MM.1S (cell line): ENCODE measurements around the gene UGT2A3.

Experiments used
- DNase-seq: peaks from one replicate; pipeline ENCODE4 v3.0.0-alpha.2; 2015
- H2AFZ ChIP-seq: fragments of 300-600 bp; sonication (generic); 2 replicates; pipeline ENCODE4 v1.6.0; 2016; ENCODE audit warnings: antibody characterized with exemption, low read length
- H3F3A ChIP-seq: fragments of 300-600 bp; sonication (generic); 2 replicates; pipeline ENCODE4 v1.6.1; 2016; ENCODE audit warnings: mild to moderate bottlenecking, antibody characterized with exemption, low read length, moderate library complexity, mixed read lengths; ENCODE audit not compliant: insufficient read depth
- H3K27ac ChIP-seq: fragments of 300-600 bp; sonication (generic); 2 replicates; pipeline ENCODE4 v1.5.1; 2016; ENCODE audit warnings: mild to moderate bottlenecking, low read length
- H3K27me3 ChIP-seq: fragments of 300-600 bp; sonication (generic); replicated peaks from 2 replicates; pipeline ENCODE4 v1.6.0; 2016; ENCODE audit warnings: low read length; ENCODE audit not compliant: insufficient read depth
- H3K36me3 ChIP-seq: fragments of 300-600 bp; sonication (generic); replicated peaks from 2 replicates; pipeline ENCODE4 v1.6.1; 2016; ENCODE audit warnings: mild to moderate bottlenecking, low read length, mixed read lengths; ENCODE audit not compliant: insufficient read depth
- H3K4me1 ChIP-seq: fragments of 300-600 bp; sonication (generic); 2 replicates; pipeline ENCODE4 v1.6.1; 2016; ENCODE audit warnings: low read length, mixed read lengths
- H3K4me2 ChIP-seq: fragments of 300-600 bp; sonication (generic); 2 replicates; pipeline ENCODE4 v1.6.0; 2016; ENCODE audit warnings: low read depth, low read length
- H3K4me3 ChIP-seq: fragments of 300-600 bp; sonication (generic); 2 replicates; pipeline ENCODE4 v1.5.1; 2016; ENCODE audit warnings: low read length, mixed read lengths
- H3K79me2 ChIP-seq: fragments of 300-600 bp; sonication (generic); 2 replicates; pipeline ENCODE4 v1.6.1; 2016; ENCODE audit warnings: mixed run types, low read length, mixed read lengths
- H3K9ac ChIP-seq: fragments of 300-600 bp; sonication (generic); 2 replicates; pipeline ENCODE4 v1.6.1; 2016; ENCODE audit warnings: low read length, mixed read lengths
- H3K9me2 ChIP-seq: fragments of 300-600 bp; sonication (generic); replicated peaks from 2 replicates; pipeline ENCODE4 v1.6.1; 2016; ENCODE audit warnings: mild to moderate bottlenecking, low read length, mixed read lengths; ENCODE audit not compliant: insufficient read depth
- H3K9me3 ChIP-seq: fragments of 300-600 bp; sonication (generic); replicated peaks from 2 replicates; pipeline ENCODE4 v1.6.1; 2016; ENCODE audit warnings: mild to moderate bottlenecking, low read length, mixed read lengths; ENCODE audit not compliant: insufficient read depth
- H4K20me1 ChIP-seq: fragments of 300-600 bp; sonication (generic); 2 replicates; pipeline ENCODE4 v1.6.1; 2016; ENCODE audit warnings: mild to moderate bottlenecking, low read length, moderate library complexity, mixed read lengths; ENCODE audit not compliant: insufficient read depth
- EZH2 ChIP-seq: fragments of 300-600 bp; sonication (generic); optimal IDR thresholded peaks from 2 replicates; pipeline ENCODE3; 2017; ENCODE audit warnings: low read depth, mild to moderate bottlenecking, antibody characterized with exemption, low read length, mixed read lengths
- EZH2phosphoT487 ChIP-seq: fragments of 300-600 bp; sonication (generic); IDR thresholded peaks from 2 replicates; pipeline ENCODE4 v1.6.1; 2018; ENCODE audit warnings: antibody characterized with exemption, low read length
- TF ChIP-seq, protein P1 (sequence below): fragments of 300-600 bp; sonication (generic); IDR thresholded peaks from 2 replicates; pipeline ENCODE4 v1.5.1; 2016; ENCODE audit warnings: antibody characterized with exemption, low read length, mixed read lengths

UGT2A3 gene

DNA sequence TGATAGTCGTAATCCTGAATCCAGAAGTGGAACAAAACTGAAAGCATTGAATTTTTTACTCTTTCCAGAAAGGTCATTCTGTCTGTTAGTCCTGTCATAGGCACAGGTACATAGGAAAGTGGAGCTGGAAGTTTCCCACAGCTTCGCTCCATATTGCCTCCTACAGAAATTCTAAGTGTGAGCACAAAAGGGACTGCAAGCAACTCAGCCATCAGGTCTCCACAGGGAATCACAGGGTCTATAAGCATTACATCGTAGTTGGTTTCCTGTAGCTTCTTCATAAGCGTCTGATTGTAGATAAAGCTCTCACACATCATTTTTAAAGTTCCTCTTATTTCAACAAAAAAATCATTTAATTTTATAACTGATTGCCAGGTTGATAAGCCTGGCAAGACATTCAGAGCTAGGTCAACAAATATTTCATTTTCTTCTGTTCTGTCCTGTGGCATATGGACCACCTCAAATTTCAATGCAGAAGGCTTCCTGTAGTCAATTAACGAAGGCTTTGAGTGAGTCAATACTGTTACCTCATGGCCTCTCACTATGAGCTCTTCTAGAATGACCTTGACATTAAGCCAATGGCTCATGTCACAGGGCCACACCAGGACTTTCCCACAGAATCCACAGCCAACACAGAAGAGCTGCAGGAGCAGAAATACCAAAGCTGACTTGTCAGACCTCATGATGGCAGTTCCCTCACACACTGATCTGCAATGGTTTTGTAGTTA, at the start of gene UGT2A3:
UGT2A3 (minus strand) TSS at position 727 of the 728 bp plus-strand sequence; CDS start at position 683, 44 bp downstream.
- H3K4me3 ChIP-seq: no peak within 1 kb of the TSS
- no peaks in the 10 kb centered on the region for H3K4me1 ChIP-seq
- H3K36me3 ChIP-seq: no peaks in the 10 kb centered on the region
- no peaks in the 10 kb centered on the region for H3K9me3 ChIP-seq
- no peak for TF ChIP-seq EZH2
- TF ChIP-seq, protein P1, sequence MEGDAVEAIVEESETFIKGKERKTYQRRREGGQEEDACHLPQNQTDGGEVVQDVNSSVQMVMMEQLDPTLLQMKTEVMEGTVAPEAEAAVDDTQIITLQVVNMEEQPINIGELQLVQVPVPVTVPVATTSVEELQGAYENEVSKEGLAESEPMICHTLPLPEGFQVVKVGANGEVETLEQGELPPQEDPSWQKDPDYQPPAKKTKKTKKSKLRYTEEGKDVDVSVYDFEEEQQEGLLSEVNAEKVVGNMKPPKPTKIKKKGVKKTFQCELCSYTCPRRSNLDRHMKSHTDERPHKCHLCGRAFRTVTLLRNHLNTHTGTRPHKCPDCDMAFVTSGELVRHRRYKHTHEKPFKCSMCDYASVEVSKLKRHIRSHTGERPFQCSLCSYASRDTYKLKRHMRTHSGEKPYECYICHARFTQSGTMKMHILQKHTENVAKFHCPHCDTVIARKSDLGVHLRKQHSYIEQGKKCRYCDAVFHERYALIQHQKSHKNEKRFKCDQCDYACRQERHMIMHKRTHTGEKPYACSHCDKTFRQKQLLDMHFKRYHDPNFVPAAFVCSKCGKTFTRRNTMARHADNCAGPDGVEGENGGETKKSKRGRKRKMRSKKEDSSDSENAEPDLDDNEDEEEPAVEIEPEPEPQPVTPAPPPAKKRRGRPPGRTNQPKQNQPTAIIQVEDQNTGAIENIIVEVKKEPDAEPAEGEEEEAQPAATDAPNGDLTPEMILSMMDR: no peak
- no peak for TF ChIP-seq EZH2phosphoT487
- H3F3A ChIP-seq: no peaks in the 10 kb centered on the region
- no peaks in the 10 kb centered on the region for H3K27me3 ChIP-seq
- H3K4me2 ChIP-seq: no peak within 1 kb of the TSS
- no peaks in the 10 kb centered on the region for H4K20me1 ChIP-seq
- H2AFZ ChIP-seq: no peak within 1 kb of the TSS
- DNase-seq: no peak
- no peaks in the 10 kb centered on the region for H3K79me2 ChIP-seq
- no peak within 1 kb of the TSS for H3K27ac ChIP-seq
- H3K9me2 ChIP-seq: no peaks in the 10 kb centered on the region
- no peak within 1 kb of the TSS for H3K9ac ChIP-seq

DNA sequence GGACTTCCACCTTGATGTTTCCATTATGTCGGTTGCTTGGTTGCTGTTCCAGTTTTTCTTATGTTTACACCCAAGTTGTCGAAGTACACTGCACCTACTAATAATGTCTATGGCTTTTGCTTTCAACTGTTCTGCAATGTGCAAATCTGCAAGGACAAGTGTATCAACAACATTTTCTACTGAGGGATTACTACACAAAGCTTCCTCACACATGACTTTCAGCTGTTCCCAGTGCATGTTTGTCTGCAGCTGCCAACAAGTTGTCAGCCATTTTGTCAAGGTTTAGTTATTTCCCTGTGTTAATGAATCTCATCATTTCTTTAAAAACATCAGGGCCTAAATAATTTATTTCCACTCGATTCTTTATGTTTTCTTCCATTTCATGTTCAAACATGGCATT, 45.4 kb upstream of the UGT2A3 start:
- Histone ChIP-seq H2AFZ (no peak overlapping the region), H3K4me1 (no peaks in the 10 kb centered on the region), H3K4me3 (no peak overlapping the region), H3K27me3 (no peaks in the 10 kb centered on the region), H3K79me2 (no peaks in the 10 kb centered on the region), H4K20me1 (no peaks in the 10 kb centered on the region), H3K9me2 (no peaks in the 10 kb centered on the region), H3K9ac (no peak overlapping the region), H3K27ac (no peak overlapping the region), H3K36me3 (no peaks in the 10 kb centered on the region), H3K4me2 (no peak overlapping the region), H3F3A (no peaks in the 10 kb centered on the region), H3K9me3 (no peaks in the 10 kb centered on the region)
- TF ChIP-seq EZH2phosphoT487: no peak
- no peak for TF ChIP-seq EZH2
- TF ChIP-seq, protein P1: no peak
- DNase-seq: no peak

DNA sequence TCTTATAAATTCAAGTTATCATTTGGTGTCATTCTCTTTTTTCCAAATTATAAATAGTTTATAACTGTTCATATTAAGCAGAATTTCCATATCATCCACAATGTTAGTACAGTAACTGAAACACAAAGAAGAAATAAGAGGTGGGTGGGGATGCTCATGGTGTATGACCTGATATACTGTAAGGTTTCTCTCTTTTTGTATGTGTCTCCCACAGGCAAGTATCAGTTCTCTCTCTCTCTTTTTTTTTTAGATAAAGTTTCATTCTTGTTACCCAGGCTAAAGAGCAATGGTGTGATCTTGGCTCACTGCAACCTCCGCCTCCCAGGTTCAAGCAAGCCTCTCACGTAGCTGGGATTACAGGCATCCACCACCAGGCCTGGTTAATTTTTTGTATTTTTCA, 43.7 kb upstream of the UGT2A3 start:
- Histone ChIP-seq H3K27ac (no peak overlapping the region), H3K27me3 (no peaks in the 10 kb centered on the region), H3K4me3 (no peak overlapping the region), H3K4me1 (no peaks in the 10 kb centered on the region), H2AFZ (no peak overlapping the region), H3K36me3 (no peaks in the 10 kb centered on the region), H3K9me3 (no peaks in the 10 kb centered on the region), H3K9me2 (no peaks in the 10 kb centered on the region), H3F3A (no peaks in the 10 kb centered on the region), H4K20me1 (no peaks in the 10 kb centered on the region), H3K9ac (no peak overlapping the region), H3K79me2 (no peaks in the 10 kb centered on the region), H3K4me2 (no peak overlapping the region)
- no peak for DNase-seq
- TF ChIP-seq, protein P1: no peak
- TF ChIP-seq EZH2 (no peak), EZH2phosphoT487 (no peak)
